ENCODE measurements around the gene IL4I1. TPM values are rescaled to one million over a fixed set of nuclear protein-coding genes. Genes with fewer than 3 reads are reported as not detected.

Gene IL4I1
- polyA plus RNA-seq, 1 donor (not counting 4 experiments of a cell fraction or from before 2014, with no cell fraction given), result 0.13 TPM

DNA sequence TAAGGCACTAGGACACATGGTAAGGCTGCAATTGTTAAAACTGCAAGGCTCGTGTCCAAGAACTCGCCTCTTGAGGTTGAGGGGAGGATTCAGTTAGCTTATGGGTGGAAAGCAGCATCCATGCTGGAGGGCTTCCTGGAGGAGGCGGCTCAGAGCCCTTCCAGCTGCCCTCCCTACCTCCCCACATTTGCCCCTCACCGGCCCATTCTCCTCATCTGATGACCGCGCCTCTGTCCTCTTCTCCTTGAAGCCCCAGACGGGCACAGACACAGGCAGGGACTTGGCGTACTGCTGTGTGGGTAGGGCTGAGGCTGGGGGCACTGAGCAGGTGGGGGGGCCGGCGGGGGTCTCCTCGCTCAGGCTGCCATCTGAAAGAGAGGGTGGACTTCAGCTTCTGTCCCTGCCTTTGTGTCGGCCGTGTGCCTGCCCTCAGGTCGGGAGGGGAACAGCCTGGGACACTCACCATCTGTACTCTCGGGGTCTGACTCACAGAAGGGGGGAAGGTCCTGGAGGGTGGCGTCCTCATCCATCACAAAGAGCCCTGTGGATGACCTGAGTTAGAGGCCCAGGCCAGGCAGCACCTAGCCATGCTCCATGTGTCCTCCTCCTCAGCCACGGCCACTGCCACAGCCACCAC lies 25.2 kb downstream of the IL4I1 start:
- H3K9me3 ChIP-seq (ENCODE audit: control insufficient read depth, low read depth, low read length), result no peaks in the 10 kb centered on the region
- H3K36me3 ChIP-seq (ENCODE audit: control insufficient read depth in 2 of 2, extremely low read depth in 1 of 2, insufficient read depth in 2 of 2, low read length in 2 of 2), result peaks cover 12 to 24% of the 10 kb centered on the region in 2 experiments
- no peaks in the 10 kb centered on the region for H4K20me1 ChIP-seq (ENCODE audit: control insufficient read depth, extremely low read depth, insufficient read depth, low read length)
- H3K4me2 ChIP-seq (ENCODE audit: control insufficient read depth, extremely low read depth, insufficient read depth, low read depth, low read length), result no peak overlapping the region
- dilution Hi-C loops (cut with MboI; ENCODE audit: extremely low pct_ligation_motif_present, low sequenced_read_pairs), result no loop called here
- H3K9ac ChIP-seq (ENCODE audit: control insufficient read depth, extremely low read depth, insufficient read depth, low read length), result no peak overlapping the region
- no peak overlapping the region for H3K27ac ChIP-seq (ENCODE audit: control insufficient read depth, insufficient read depth, low read length)
- no peaks in the 10 kb centered on the region for H3K9me1 ChIP-seq (ENCODE audit: control insufficient read depth, extremely low read depth, insufficient read depth, low read length)
- no peaks in the 10 kb centered on the region for H3K27me3 ChIP-seq (ENCODE audit: control insufficient read depth, extremely low read depth, insufficient read depth, low read length)
- H3K4me1 ChIP-seq (ENCODE audit: control insufficient read depth, extremely low read depth, insufficient read depth, low read length), result peaks cover 25% of the 10 kb centered on the region
- TF ChIP-seq EZH2 (IDR thresholded peaks at IDR 0.05; ENCODE audit: low read length), result no peak
- TF ChIP-seq, protein P1, sequence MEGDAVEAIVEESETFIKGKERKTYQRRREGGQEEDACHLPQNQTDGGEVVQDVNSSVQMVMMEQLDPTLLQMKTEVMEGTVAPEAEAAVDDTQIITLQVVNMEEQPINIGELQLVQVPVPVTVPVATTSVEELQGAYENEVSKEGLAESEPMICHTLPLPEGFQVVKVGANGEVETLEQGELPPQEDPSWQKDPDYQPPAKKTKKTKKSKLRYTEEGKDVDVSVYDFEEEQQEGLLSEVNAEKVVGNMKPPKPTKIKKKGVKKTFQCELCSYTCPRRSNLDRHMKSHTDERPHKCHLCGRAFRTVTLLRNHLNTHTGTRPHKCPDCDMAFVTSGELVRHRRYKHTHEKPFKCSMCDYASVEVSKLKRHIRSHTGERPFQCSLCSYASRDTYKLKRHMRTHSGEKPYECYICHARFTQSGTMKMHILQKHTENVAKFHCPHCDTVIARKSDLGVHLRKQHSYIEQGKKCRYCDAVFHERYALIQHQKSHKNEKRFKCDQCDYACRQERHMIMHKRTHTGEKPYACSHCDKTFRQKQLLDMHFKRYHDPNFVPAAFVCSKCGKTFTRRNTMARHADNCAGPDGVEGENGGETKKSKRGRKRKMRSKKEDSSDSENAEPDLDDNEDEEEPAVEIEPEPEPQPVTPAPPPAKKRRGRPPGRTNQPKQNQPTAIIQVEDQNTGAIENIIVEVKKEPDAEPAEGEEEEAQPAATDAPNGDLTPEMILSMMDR (optimal IDR thresholded peaks at IDR 0.05 in 1 of 3, IDR thresholded peaks at IDR 0.05 in 1 of 3, conservative IDR thresholded peaks at IDR 0.05 in 1 of 3; ENCODE audit: extremely low read depth in 1 of 3, insufficient read depth in 2 of 3, low read length in 3 of 3), result no peak
- H3K79me2 ChIP-seq (ENCODE audit: control insufficient read depth, insufficient read depth, low read length), result peaks cover 31% of the 10 kb centered on the region
- no peak overlapping the region for H3K4me3 ChIP-seq (ENCODE audit: control insufficient read depth in 2 of 3, extremely low read depth in 1 of 3, insufficient read depth in 2 of 3, low read depth in 1 of 3, low read length in 3 of 3)
- H2AFZ ChIP-seq (ENCODE audit: control insufficient read depth, low read length), result no peak overlapping the region
- no peak for DNase-seq (ENCODE audit: low read depth, low spot score)
- FAIRE-seq, result no peak

- peak overlapping the region; percentile 42 for H3K27ac ChIP-seq (ENCODE audit: control insufficient read depth, insufficient read depth, low read length)
These were observed 26.3 kb downstream of the IL4I1 start for GRCh38 chr19:49870309-49870901.

More at GRCh38 chr19:49870309-49870901, 26.3 kb downstream of the IL4I1 start:
- H3K9ac ChIP-seq (ENCODE audit: control insufficient read depth, extremely low read depth, insufficient read depth, low read length), result peak overlapping the region; percentile 53
- DNase-seq (ENCODE audit: low read depth, low spot score) (no peak), FAIRE-seq (no peak)
- H3K27me3 ChIP-seq (ENCODE audit: control insufficient read depth, extremely low read depth, insufficient read depth, low read length), result no peaks in the 10 kb centered on the region
- H3K9me3 ChIP-seq (ENCODE audit: control insufficient read depth, low read depth, low read length), result no peaks in the 10 kb centered on the region
- H4K20me1 ChIP-seq (ENCODE audit: control insufficient read depth, extremely low read depth, insufficient read depth, low read length), result no peaks in the 10 kb centered on the region
- no peaks in the 10 kb centered on the region for H3K9me1 ChIP-seq (ENCODE audit: control insufficient read depth, extremely low read depth, insufficient read depth, low read length)
- no peak overlapping the region for H2AFZ ChIP-seq (ENCODE audit: control insufficient read depth, low read length)
- H3K4me1 ChIP-seq (ENCODE audit: control insufficient read depth, extremely low read depth, insufficient read depth, low read length), result peaks cover 33% of the 10 kb centered on the region
- H3K79me2 ChIP-seq (ENCODE audit: control insufficient read depth, insufficient read depth, low read length), result peaks cover 34% of the 10 kb centered on the region
- peak overlapping the region; percentile 11 to 52 (median 29) for H3K4me3 ChIP-seq (ENCODE audit: control insufficient read depth in 2 of 3, extremely low read depth in 1 of 3, insufficient read depth in 2 of 3, low read depth in 1 of 3, low read length in 3 of 3)
- TF ChIP-seq, protein P1 (optimal IDR thresholded peaks at IDR 0.05 in 1 of 3, IDR thresholded peaks at IDR 0.05 in 1 of 3, conservative IDR thresholded peaks at IDR 0.05 in 1 of 3; ENCODE audit: extremely low read depth in 1 of 3, insufficient read depth in 2 of 3, low read length in 3 of 3), result no peak
- TF ChIP-seq EZH2 (IDR thresholded peaks at IDR 0.05; ENCODE audit: low read length), result no peak
- dilution Hi-C loops (cut with MboI; ENCODE audit: extremely low pct_ligation_motif_present, low sequenced_read_pairs), result no loop called here
- H3K36me3 ChIP-seq (ENCODE audit: control insufficient read depth in 2 of 2, extremely low read depth in 1 of 2, insufficient read depth in 2 of 2, low read length in 2 of 2), result peaks cover 12 to 24% of the 10 kb centered on the region in 2 experiments
- peak overlapping the region; percentile 69 for H3K4me2 ChIP-seq (ENCODE audit: control insufficient read depth, extremely low read depth, insufficient read depth, low read depth, low read length)

All from keratinocyte (primary cell).